Astrocyte of the cerebellum (primary cell): ENCODE data around the gene CLSTN2.

Experiments used
- DNase-seq: peaks from one replicate; pipeline ENCODE4 v3.0.0-alpha.2; 2011; ENCODE audit warnings: low read depth
- H3K4me3 ChIP-seq: 2 replicates; pipeline ENCODE4 v1.5.1; 2011; ENCODE audit warnings: mild to moderate bottlenecking, low read depth, low read length, moderate library complexity
- in situ Hi-C: cut with HindIII; loops from 2 replicates; pipeline ENCODE4 v1.10.0; 2017; ENCODE audit warnings: low sequenced_read_pairs
- TF ChIP-seq, protein P1 (sequence below): IDR thresholded peaks from 2 replicates; pipeline ENCODE4 v1.5.1; 2012; ENCODE audit warnings: low read length, low read depth, moderate library complexity, mild to moderate bottlenecking; ENCODE audit errors: missing control alignments

CLSTN2 gene

GRCh38 chr3:140277886-140278285 lies 342.9 kb downstream of the CLSTN2 start:
- no peak overlapping the region for H3K4me3 ChIP-seq
- in situ Hi-C loops = loop anchor here (10.0 kb wide), 1 partner anchor 57 kb away; no protein-coding TSS in a partner anchor
- DNase-seq = no peak
- TF ChIP-seq, protein P1, sequence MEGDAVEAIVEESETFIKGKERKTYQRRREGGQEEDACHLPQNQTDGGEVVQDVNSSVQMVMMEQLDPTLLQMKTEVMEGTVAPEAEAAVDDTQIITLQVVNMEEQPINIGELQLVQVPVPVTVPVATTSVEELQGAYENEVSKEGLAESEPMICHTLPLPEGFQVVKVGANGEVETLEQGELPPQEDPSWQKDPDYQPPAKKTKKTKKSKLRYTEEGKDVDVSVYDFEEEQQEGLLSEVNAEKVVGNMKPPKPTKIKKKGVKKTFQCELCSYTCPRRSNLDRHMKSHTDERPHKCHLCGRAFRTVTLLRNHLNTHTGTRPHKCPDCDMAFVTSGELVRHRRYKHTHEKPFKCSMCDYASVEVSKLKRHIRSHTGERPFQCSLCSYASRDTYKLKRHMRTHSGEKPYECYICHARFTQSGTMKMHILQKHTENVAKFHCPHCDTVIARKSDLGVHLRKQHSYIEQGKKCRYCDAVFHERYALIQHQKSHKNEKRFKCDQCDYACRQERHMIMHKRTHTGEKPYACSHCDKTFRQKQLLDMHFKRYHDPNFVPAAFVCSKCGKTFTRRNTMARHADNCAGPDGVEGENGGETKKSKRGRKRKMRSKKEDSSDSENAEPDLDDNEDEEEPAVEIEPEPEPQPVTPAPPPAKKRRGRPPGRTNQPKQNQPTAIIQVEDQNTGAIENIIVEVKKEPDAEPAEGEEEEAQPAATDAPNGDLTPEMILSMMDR = no peak

DNA sequence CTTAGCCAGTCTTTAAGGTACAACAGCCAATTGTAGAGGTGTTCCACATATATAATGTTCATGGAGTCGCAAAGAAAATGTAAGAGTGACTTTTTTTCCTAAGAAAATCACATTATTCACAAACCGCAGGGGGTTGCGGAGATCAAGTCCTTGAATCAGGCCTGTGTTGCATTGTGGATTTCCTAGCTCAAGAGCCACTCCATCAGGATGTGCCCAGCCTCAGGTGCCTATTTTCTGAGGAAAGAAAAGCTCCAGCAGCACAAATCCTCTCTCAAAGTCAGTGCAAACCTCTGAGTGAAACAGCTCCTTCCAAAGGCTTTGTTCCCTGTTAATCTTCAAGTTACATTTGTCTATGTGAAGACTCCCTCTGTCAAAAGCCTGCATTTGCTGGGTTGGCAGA lies 349.4 kb downstream of the CLSTN2 start:
- no peak for DNase-seq
- in situ Hi-C loops = no loop called here
- H3K4me3 ChIP-seq = no peak overlapping the region
- TF ChIP-seq, protein P1 = no peak

GRCh38 chr3:140285380-140285779 lies 350.4 kb downstream of the CLSTN2 start:
- in situ Hi-C loops = no loop called here
- DNase-seq = no peak
- H3K4me3 ChIP-seq = no peak overlapping the region
- TF ChIP-seq, protein P1 = no peak

- TF ChIP-seq, protein P1 = no peak
- DNase-seq = no peak
- H3K4me3 ChIP-seq = no peak overlapping the region
- in situ Hi-C loops = no loop called here
These were observed 353.6 kb downstream of the CLSTN2 start for GRCh38 chr3:140288595-140288994.

DNA sequence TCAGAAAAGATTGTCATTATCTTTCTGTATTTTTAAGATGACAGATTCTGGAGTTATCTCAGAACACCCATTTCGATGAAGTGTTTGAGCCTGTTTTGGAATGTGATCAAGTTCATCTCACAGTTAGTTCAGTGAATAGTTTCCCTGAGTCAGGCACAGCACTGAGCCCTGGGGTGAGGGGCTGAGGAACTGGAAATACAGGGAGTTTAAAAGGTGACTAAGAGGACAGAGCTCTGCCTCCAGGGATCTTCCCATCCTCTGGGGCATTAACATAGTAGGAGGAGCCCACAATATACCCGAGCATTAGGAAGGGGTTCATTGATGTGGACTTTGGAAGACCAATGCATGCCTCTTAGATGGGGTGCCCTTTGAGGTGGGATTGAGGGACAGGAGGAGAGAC lies 355.1 kb downstream of the CLSTN2 start:
- no peak for DNase-seq
- in situ Hi-C loops = no loop called here
- TF ChIP-seq, protein P1 = no peak
- no peak overlapping the region for H3K4me3 ChIP-seq

DNA sequence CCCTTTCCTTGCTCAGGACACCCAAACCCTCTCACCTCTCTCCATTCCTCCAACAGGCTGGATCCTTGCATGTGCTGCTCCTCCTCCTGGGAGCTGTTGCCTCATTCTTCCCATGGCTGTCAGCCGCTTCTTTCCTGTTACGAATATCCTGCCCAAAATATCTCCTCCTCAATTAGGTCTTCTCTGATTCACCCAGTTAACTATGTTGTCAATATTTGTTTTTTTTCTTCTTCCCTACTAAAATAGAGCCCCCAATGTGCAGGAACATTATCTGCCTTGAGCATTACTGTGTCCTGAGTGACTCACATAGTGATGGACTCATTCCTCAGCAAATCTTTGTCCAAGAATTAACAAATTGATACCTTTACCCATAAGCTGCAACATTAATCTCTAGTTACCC lies 357.2 kb downstream of the CLSTN2 start:
- in situ Hi-C loops = no loop called here
- H3K4me3 ChIP-seq = no peak overlapping the region
- no peak for DNase-seq
- TF ChIP-seq, protein P1 = no peak

- TF ChIP-seq, protein P1 = no peak
- peak; percentile 78 for DNase-seq
- in situ Hi-C loops = no loop called here
- H3K4me3 ChIP-seq = no peak overlapping the region
These were observed 357.7 kb downstream of the CLSTN2 start for GRCh38 chr3:140292684-140293083.
